ENCODE measurements around the gene ATG4A.

ATG4A gene

DNA sequence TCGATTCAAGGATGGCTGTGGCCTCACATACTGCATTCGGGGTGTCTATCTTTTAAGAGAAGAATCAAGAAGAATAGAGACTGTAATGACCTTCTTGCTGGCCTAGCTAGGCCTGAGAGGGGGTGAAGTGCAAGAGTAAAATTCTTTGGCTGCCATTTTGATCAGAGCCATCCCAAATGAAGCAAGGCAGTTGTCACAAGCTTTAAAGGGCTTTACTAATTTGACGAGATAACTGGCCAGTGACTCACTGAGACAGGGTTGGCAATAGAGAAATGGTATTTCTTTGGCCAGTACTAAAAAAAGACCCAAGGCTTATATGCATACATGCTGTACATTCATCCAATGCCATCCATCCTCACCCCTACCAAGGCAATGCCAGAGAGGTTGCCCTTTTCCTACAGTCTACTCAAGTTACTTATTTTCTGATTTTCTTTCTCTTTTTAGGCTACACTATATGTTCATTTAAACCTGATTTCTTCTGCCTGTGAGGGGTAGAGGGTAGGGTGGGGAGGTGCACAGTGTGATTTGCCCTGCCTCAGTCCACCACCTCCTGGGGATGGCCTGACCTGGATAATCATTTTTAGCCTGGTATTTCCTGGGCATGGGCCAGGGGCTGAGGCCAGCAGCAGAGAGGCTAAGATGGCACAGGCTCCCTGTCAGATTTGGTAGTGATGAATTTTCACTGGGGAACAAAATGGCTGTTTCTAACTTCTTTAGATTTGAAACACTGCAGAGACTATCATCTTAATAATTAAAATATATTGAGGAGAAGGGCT, 32.2 kb downstream of the ATG4A start:
- DNase-seq (ENCODE audit: low spot score), result no peak

- DNase-seq (ENCODE audit: low spot score), result no peak
Observed at GRCh38 chrX:108126661-108127060, 35.1 kb downstream of the ATG4A start.

- no peak for DNase-seq (ENCODE audit: low spot score)
Observed at GRCh38 chrX:108127152-108127551, 35.6 kb downstream of the ATG4A start.

DNA sequence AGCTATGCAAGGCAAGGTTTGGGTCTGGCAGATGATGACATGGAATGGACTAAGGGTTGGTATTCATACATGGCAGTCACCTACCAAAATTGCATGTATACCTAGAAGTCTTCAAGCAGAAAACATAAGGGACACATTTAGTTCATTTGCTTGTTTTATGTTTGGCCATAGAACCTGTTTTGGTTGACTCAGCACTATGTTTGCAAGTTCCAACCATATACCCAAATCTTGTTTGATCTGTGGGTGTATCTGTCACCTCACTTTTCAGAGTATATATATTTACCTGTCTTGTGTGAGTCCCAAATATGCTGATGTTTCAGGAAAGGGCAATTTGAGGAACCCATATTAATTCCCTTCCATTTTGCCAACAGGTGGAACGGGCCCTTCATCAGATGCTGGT, 39.3 kb downstream of the ATG4A start:
- no peak for DNase-seq (ENCODE audit: low spot score)

DNA sequence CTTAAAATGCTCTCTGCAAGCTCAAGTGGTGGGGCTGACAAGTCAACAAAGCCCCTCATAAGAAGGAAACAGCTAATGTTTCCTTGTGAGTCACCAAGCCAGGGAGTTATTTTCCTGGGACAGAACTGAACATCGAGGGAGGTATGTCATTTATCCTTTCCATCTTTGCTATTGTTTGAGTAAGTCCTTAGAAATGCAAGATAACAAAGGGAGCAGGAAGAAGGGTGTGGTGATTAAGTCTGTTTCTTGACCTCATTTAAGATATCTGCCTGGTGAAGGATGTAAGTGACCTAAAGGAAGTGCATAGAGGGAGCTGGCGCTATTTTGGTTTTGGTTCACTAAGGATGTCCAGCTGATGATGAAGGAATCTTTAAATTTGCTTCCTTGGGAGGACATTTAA, 39.9 kb downstream of the ATG4A start:
- DNase-seq (ENCODE audit: low spot score), result no peak

DNA sequence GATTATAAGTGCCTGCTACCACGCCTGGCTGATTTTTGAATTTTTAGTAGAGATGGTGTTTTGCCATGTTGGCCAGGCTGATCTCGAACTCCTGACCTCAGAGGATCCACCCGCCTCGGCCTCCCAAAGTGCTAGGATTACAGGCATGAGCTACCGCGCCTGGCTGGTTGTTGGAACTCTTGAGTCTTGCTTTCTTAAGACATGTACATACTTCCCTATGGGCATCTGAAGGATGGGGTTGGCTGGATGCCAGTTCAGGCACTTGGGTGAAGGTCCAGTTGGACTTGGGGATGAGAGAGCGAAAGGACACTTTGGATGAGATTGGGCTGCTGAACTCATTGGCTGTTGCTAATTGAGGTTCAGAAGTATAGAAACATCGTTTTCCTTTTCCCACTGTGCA, 40.5 kb downstream of the ATG4A start:
- no peak for DNase-seq (ENCODE audit: low spot score)

- DNase-seq (ENCODE audit: low spot score), result no peak
Observed at GRCh38 chrX:108132876-108133275, 41.3 kb downstream of the ATG4A start.

DNA sequence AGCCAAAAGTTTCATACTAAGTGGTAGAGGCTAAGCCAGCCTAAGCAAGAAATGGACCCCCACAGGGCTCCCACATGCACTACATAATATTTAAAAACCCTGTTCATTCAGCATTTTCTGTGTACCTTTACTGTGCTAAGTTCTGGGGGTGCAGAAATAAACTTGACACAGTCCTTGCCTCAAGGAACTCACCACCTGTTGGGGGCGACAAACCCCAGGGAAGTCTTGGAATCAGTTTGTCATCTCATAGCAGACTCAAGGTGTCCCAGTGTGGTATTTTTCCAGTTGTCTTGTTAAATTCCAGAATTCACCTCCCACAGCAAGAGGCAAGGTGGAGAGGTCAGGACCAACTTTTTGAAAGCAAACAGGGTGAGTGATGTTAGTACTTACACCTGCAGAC, 43.1 kb downstream of the ATG4A start:
- no peak for DNase-seq (ENCODE audit: low spot score)

- DNase-seq (ENCODE audit: low spot score), result no peak
Observed at GRCh38 chrX:108138814-108139702, 47.5 kb downstream of the ATG4A start.

DNA sequence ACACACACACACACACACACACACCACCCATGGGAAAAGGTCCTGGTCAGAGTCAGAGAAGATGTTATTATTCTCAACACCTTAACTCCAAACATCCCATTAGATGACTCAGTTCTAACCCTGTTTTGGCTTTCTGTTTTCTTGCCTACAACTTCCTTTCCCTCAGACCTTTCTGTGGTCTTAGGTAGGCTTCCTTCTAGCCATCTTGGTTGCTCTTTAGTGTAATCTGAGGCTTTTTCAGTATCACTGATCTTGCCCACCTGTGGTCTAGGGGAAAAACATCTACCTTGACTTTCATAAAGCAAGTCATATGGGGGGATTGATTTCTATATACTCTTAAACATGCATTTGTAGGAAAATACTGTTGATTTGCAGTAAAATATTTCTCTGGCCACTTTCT, 56.9 kb downstream of the ATG4A start:
- no peak for DNase-seq (ENCODE audit: low spot score)

DNA sequence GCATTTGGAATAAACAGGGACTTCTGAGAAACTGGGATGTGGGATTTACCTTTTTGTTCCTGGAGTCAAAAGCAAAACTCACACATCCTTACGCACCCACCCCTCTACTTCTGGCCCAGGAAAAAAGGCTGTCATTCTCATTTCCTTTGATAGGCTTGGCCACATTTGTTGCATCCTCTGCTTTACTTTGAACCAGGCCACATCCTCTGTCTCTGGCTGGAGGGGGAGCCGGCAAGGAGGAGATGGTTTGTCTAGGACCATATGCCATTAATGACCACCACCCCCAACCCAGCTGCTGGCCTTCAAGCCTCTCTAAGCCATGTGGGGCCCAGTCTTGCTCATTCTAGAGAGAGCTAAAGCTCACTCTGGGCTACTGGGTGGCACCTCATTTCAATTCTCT, 64.5 kb downstream of the ATG4A start:
- DNase-seq (ENCODE audit: low spot score), result no peak

DNA sequence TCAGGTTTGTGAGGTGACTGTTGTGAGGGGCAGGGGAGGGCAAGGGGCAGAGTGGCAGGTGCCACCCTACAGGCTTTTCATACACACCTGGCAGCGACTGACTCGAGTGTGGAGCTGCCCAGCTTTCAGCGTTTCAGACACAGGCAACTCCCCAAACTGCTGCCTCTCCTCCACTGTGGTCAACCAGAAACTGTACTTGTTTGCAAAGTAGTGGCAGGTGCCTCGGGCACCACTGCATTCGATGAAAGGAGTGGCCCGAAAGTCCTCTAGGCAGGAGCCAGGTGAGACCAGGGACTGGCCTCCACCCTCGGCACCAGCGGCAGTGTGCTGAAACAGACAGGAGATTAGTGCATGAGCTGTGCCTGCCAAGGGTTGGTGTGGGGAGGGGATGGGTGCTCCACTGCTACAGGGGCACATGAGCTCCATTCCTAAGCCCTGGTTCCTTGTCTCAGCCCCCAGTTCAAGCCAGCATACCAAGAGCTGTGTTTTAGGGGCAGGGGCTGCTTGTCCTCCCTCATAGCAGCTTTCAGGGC, 65.4 kb downstream of the ATG4A start:
- no peak for DNase-seq (ENCODE audit: low spot score)

DNA sequence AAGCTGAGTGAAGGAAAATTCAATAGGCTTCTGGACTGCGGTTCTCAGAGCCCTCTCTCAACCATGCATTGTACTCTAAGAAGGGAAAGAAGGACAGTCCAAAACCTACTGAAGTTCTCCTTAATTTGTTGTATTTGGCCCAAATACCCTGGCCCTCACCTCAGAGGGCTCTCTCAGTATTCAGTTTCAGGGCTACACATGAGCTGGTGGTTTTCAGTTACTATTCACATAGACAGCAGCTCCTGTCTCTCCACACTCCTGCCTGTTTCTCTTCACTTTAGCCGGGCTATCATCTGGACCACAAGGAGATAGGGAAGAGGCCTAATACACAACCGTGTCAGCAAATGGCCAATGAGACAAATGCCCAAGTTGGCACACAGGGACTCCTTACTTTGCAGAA, 66.0 kb downstream of the ATG4A start:
- DNase-seq (ENCODE audit: low spot score), result no peak

GRCh38 chrX:108159028-108159670, 67.6 kb downstream of the ATG4A start:
- DNase-seq (ENCODE audit: low spot score), result no peak

GRCh38 chrX:108160309-108160708, 68.7 kb downstream of the ATG4A start:
- no peak for DNase-seq (ENCODE audit: low spot score)

DNA sequence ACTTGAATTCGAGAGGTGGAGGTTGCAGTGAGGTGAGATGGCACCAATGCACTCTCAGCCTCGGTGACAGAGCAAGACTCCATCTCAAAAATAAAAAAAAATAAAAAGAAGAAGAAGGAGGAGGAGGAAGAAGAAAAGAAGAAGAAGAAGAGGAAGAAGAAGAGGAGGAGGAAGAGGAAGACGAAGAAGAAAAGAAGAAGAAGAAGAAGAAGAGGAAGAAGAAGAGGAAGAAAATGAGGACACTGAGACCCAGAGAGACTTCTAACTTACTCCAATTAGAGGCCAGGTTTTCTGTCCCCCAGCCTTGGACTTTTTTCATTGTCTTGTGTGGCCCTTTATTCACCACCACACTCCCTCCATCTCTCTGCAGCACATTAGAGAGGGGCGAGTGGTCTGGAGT, 70.7 kb downstream of the ATG4A start:
- no peak for DNase-seq (ENCODE audit: low spot score)

- DNase-seq (ENCODE audit: low spot score), result no peak
Observed at GRCh38 chrX:108163333-108164082, 71.9 kb downstream of the ATG4A start.

- peak; percentile 25 for DNase-seq (ENCODE audit: low spot score)
Observed at GRCh38 chrX:108165383-108166111, 74.0 kb downstream of the ATG4A start.

DNA sequence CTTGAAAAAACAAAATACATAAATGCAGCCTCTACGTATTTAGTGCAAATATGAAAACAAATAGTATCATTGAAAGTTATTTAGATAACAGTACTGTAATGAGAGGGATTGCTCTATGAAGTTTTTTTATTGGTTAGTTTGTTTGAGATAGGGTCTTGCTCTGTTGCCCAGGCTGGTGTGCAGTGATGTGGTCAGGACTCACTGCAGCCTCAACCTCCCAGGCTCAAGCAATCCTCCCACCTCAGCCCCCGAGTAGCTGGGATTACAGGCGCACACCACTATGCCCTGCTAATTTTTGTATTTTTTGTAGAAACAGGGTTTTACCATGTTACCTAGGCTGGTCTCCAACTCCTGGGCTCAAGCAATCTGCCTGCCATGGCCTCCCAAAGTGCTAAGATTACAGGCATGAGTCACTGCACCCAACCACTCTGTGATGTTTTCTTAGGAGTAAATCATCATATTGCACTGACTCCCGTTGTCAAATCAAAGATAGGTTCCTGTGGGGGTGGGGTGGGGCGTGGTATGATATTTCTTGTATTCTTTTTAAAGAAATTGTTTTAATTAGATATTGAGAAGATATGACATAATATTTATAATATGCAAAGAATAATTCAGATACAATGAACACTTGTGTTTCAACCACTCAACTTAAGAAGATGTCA, 75.8 kb downstream of the ATG4A start:
- peak; percentile 16 for DNase-seq (ENCODE audit: low spot score)

GRCh38 chrX:108168961-108169740, 77.6 kb downstream of the ATG4A start:
- DNase-seq (ENCODE audit: low spot score), result no peak

Measured in COLO829 (cell line).